Renal cortical epithelial cell (primary cell): ENCODE measurements around the gene ZNF79. TPM values are rescaled to one million over a fixed set of nuclear protein-coding genes. Genes with fewer than 3 reads are reported as not detected.

Source experiments
- total RNA-seq: library from RNA; depleted of rRNA; stranded (reverse); fragments of >200 nt; gene quantifications from 2 replicates; pipeline ENCODE4 v1.2.3, GENCODE V29; 2014

ZNF79 gene
- total RNA-seq, 1 donor from 2014 or later: 14.5 TPM

Other genes starting within 250 kb of the ZNF79 start
- 9.0 and 13.9 TPM in 2 replicates for gene GARNL3, start 159.6 kb upstream of the ZNF79 start, total RNA-seq
- gene SLC2A8, start 27.2 kb upstream of the ZNF79 start, total RNA-seq: 16.3 and 18.6 TPM in 2 replicates
- gene RPL12, start 27.0 kb downstream of the ZNF79 start, total RNA-seq: 1,410 and 1,691 TPM in 2 replicates
- 14.4 and 19.8 TPM in 2 replicates for gene LRSAM1, start 27.1 kb downstream of the ZNF79 start, total RNA-seq
- gene STXBP1, start 187.9 kb downstream of the ZNF79 start, total RNA-seq: 10.8 and 37.5 TPM in 2 replicates